Measurements from ENCODE around the gene MGAT2. TPM values are rescaled to one million over a fixed set of nuclear protein-coding genes. Genes with fewer than 3 reads are reported as not detected.

The MGAT2 gene
- 10 to 100 TPM; 23.8 to 26.7 (median 25.6) TPM for total RNA-seq

DNA sequence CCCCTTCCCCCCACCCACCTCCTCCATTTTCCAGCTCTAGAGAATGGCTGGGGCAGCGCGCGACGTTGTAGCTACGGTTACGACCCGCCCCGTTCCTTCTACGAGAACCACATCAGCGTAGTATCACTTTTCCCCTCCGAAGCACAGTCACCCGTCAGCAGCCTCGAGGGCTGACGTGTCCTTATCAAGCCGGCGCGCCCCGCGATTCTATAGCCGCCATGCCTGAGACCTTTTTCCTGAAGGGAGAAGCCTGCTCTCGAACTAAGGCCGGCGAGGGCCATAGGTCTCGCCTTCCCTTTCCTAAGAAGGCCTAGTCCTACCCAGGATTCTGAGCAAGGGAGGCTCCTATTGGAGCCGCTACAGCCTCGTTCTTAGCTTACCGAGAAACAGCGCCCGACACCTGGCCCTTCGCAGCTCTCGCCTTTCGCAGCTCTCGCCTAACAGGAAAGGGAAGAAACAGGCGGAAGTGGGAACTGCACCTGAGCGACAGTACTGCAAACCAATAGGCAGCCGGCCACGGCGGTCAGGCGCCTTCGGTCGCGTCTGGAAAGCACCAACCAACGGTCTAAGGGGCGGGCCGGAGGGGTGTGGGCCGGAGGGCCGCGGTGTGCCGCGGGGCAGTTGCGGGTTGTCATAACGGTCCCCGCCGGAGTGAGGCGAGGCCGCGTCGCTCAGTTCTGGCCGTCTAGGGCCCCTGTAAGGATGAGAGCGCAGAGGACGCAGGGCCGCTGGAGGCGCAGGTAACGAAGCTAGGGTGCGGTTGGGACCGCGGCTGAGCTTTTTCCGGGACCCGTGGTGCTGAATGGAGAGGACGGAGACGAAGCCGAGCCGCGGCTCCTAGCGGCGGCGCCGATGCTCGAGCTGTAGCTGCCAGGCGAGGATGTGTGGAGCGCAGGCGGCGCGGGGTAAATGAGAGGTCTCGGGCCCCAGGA, at the start of gene MGAT2, which contains the start of gene RPL36AL:
TSS of gene MGAT2 (plus strand) at position 618 of the 932 bp plus-strand sequence. CDS start 470 bp downstream, outside the sequence.
TSS of gene RPL36AL (minus strand) at position 445 of the 932 bp plus-strand sequence. CDS start 1,522 bp downstream, outside the sequence.
- peak within 1 kb of the TSS; percentile 68 to 86 (median 77) for H3K27ac ChIP-seq
- peak within 1 kb of the TSS; percentile 67 to 87 (median 70) for H3K4me3 ChIP-seq (replicated peaks in 1 of 3)
- no peaks in the 10 kb centered on the region for H3K9me3 ChIP-seq
- no peaks in the 10 kb centered on the region for H3K27me3 ChIP-seq
- peaks cover 6 to 16% of the 10 kb centered on the region in 2 donors for H3K36me3 ChIP-seq
- DNase-seq, result peak; percentile 98
- intact Hi-C loops (cut with DNase I), result no loop called here
- peaks cover 28 to 35% of the 10 kb centered on the region in 2 donors for H3K4me1 ChIP-seq
- peak; percentile 35 to 96 for TF ChIP-seq POLR2A (IDR thresholded peaks at IDR 0.05)
- TF ChIP-seq, protein P1, sequence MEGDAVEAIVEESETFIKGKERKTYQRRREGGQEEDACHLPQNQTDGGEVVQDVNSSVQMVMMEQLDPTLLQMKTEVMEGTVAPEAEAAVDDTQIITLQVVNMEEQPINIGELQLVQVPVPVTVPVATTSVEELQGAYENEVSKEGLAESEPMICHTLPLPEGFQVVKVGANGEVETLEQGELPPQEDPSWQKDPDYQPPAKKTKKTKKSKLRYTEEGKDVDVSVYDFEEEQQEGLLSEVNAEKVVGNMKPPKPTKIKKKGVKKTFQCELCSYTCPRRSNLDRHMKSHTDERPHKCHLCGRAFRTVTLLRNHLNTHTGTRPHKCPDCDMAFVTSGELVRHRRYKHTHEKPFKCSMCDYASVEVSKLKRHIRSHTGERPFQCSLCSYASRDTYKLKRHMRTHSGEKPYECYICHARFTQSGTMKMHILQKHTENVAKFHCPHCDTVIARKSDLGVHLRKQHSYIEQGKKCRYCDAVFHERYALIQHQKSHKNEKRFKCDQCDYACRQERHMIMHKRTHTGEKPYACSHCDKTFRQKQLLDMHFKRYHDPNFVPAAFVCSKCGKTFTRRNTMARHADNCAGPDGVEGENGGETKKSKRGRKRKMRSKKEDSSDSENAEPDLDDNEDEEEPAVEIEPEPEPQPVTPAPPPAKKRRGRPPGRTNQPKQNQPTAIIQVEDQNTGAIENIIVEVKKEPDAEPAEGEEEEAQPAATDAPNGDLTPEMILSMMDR (IDR thresholded peaks at IDR 0.05), result peak in 2 of 6 experiments; percentile 22 to 38
- 0 to 1% methylated on average over 39 to 40 of the region's 85 CpGs for WGBS, 2 donors

DNA sequence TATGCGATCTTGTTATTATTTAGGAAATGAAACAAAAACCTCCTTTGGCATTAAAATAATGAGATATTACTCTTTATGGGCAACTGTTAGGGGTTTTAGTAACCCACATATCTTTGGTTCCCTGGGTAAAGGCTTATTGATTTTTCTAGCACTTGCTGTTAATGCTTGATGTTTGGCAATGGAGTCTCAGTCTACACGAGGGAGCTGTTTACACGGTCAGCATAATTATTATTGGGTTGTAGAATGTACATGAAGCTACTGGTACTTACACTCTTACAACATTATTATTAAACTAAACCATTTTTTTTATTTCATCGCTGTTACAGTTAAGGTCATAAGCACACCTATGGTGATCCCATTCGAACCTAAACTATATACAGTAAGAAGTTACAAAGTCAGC, 46.6 kb upstream of the MGAT2 start:
- Histone ChIP-seq H3K4me1 (no peaks in the 10 kb centered on the region), H3K9me3 (no peaks in the 10 kb centered on the region), H3K27ac (no peak overlapping the region), H3K36me3 (peaks cover 0 to 10% of the 10 kb centered on the region in 2 donors), H3K27me3 (no peaks in the 10 kb centered on the region), H3K4me3 (replicated peaks in 1 of 3) (no peak overlapping the region)
- no peak for DNase-seq
- WGBS, 2 donors, result 91 to 92% methylated on average over 5 of the region's 5 CpGs
- TF ChIP-seq, protein P1 (IDR thresholded peaks at IDR 0.05), result no peak
- TF ChIP-seq POLR2A (IDR thresholded peaks at IDR 0.05), result no peak
- intact Hi-C loops (cut with DNase I), result no loop called here

DNA sequence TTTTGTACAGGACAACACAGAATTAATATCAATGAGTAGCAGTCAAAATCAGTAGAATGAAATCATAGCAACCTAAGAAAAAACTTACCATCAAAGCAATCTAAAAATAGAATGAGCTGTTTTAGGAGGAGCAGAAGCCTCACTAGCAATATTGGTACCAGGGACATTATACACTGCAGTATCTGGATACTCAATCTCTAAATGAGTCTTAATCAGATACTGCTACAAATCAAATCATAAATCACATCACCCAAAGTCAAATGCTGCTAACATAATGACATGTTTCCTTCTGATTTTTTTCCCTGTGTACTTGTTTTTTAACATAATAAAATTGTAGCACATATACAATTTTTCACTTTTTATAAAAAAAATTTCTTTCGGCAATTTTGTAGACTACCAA, 42.5 kb upstream of the MGAT2 start:
- H3K27me3 ChIP-seq, result no peaks in the 10 kb centered on the region
- no peak overlapping the region for H3K27ac ChIP-seq
- H3K9me3 ChIP-seq, result no peaks in the 10 kb centered on the region
- H3K4me3 ChIP-seq (replicated peaks in 1 of 3), result no peak overlapping the region
- TF ChIP-seq POLR2A (IDR thresholded peaks at IDR 0.05), result no peak
- TF ChIP-seq, protein P1 (IDR thresholded peaks at IDR 0.05), result no peak
- DNase-seq, result no peak
- peaks cover 0 to 19% of the 10 kb centered on the region in 2 donors for H3K36me3 ChIP-seq
- intact Hi-C loops (cut with DNase I), result no loop called here
- no peaks in the 10 kb centered on the region for H3K4me1 ChIP-seq
- 98 to 100% methylated on average over 1 of the region's 1 CpG for WGBS, 2 donors

DNA sequence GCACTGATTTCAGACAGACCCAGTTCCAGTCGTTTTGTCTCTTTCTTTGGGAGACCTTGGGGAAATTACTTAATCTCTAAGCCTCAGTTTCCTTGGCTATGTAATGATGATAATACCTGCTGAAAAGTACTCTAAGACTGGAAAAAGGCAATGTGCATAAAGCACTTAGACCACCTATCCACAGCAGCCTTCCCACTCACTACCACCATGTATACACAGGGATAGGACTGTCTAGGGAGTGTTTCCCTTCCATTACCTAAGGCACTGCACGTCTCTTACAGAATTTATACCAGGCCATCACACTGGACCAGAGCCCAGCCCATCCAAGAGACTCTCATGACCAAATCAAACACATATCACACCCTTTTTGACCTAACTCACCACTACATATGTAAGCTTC, 40.8 kb upstream of the MGAT2 start:
- intact Hi-C loops (cut with DNase I), result no loop called here
- Histone ChIP-seq H3K4me3 (replicated peaks in 1 of 3) (no peak overlapping the region), H3K9me3 (no peaks in the 10 kb centered on the region), H3K36me3 (peaks cover 8 to 27% of the 10 kb centered on the region in 2 donors), H3K27ac (no peak overlapping the region), H3K27me3 (no peaks in the 10 kb centered on the region), H3K4me1 (peaks cover 9 to 12% of the 10 kb centered on the region in 2 donors)
- no peak for DNase-seq
- TF ChIP-seq, protein P1 (IDR thresholded peaks at IDR 0.05), result no peak
- no peak for TF ChIP-seq POLR2A (IDR thresholded peaks at IDR 0.05)
- 92% methylated on average over 2 of the region's 2 CpGs for WGBS, 2 donors
